ENCODE data around the gene INTS13. TPM values are rescaled to one million over a fixed set of nuclear protein-coding genes. Genes with fewer than 3 reads are reported as not detected.

The INTS13 gene
- total RNA-seq, 1 experiment from 2014 or later, result 50.5 TPM

DNA sequence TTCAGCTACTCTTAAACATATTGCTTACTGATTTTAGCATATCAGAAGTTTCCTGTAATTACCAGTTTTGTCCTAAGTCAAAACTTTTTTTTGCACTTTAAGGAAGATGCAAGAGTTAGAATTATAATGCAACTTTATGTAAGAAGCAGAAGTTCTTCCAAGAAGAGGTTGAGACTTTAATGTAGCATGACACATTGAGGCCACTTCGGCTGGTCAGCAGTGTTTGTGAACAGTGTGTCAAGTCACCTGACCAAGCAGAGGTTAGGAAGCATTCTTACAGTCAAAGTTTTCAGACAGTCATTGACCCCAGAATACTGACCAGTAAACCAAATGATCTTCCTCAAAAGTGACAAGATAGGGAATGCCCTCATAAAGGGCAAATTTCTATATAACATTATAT, 15.7 kb upstream of the INTS13 start (continued):
- TF ChIP-seq ELF1 (IDR thresholded peaks at IDR 0.05; ENCODE audit: borderline replicate concordance, low read depth) (no peak), FOSL1 (IDR thresholded peaks at IDR 0.05; ENCODE audit: low read depth) (no peak), SP1 (IDR thresholded peaks at IDR 0.05; ENCODE audit: low read depth) (no peak), ZFX (IDR thresholded peaks at IDR 0.05) (no peak), JUND (IDR thresholded peaks at IDR 0.05) (no peak)
- TF ChIP-seq, protein P1, sequence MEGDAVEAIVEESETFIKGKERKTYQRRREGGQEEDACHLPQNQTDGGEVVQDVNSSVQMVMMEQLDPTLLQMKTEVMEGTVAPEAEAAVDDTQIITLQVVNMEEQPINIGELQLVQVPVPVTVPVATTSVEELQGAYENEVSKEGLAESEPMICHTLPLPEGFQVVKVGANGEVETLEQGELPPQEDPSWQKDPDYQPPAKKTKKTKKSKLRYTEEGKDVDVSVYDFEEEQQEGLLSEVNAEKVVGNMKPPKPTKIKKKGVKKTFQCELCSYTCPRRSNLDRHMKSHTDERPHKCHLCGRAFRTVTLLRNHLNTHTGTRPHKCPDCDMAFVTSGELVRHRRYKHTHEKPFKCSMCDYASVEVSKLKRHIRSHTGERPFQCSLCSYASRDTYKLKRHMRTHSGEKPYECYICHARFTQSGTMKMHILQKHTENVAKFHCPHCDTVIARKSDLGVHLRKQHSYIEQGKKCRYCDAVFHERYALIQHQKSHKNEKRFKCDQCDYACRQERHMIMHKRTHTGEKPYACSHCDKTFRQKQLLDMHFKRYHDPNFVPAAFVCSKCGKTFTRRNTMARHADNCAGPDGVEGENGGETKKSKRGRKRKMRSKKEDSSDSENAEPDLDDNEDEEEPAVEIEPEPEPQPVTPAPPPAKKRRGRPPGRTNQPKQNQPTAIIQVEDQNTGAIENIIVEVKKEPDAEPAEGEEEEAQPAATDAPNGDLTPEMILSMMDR (IDR thresholded peaks at IDR 0.05 in 2 of 3, conservative IDR thresholded peaks at IDR 0.05 in 1 of 3; ENCODE audit: borderline replicate concordance in 1 of 3, insufficient read depth in 1 of 3, low read depth in 2 of 3, low read length in 2 of 3), result no peak

DNA sequence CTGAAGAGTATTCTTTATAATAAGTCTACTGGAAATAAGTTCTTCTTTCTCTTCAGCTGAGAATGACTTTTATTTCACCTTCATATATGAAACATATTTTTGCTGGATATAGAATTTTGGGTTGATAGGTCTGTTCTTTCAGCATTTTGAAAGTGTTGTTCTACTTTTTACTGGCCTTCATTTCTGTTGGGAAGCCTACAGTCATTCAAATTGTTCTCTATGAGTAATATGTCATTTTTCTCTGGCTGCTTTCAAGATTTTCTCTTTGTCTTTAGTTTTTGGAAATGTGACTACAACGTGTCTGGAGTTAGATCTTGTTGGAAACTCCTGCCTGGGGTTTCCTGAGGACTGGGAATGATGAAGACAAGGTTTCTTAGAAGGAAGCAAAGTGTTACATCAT, 10.5 kb upstream of the INTS13 start:
- Histone ChIP-seq H3K4me1 (ENCODE audit: control insufficient read depth in 1 of 2, insufficient read depth in 2 of 2, low read length in 2 of 2) (no peaks in the 10 kb centered on the region), H3K79me2 (ENCODE audit: insufficient read depth, low read length) (peaks cover 96% of the 10 kb centered on the region), H3K9me3 (ENCODE audit: control insufficient read depth in 1 of 2, insufficient read depth in 1 of 2, low read depth in 1 of 2, low read length in 2 of 2) (0 out of 4 replicates have a peak, but pooled peaks cover 0 to 5% of the 10 kb centered on the region in 2 experiments), H3K4me3 (replicated peaks in 1 of 2; ENCODE audit: low read depth in 1 of 2, low read length in 2 of 2) (no peak overlapping the region), H3K27me3 (ENCODE audit: insufficient read depth, low read length) (no peaks in the 10 kb centered on the region), H2AFZ (ENCODE audit: low read depth, low read length, poor library complexity, severe bottlenecking) (no peak overlapping the region), H3K9ac (ENCODE audit: low read length) (no peak overlapping the region), H3K27ac (ENCODE audit: low read depth, low read length) (no peak overlapping the region), H3K36me3 (ENCODE audit: control insufficient read depth in 1 of 2, insufficient read depth in 2 of 2, low read length in 2 of 2) (no peaks in the 10 kb centered on the region), H3K4me2 (ENCODE audit: low read length) (no peak overlapping the region), H3K9me2 (ENCODE audit: insufficient read depth) (no peaks in the 10 kb centered on the region), H4K20me1 (ENCODE audit: insufficient read depth) (peaks cover 3% of the 10 kb centered on the region; the same call in 1 of the 2 replicates)
- POLR2A ChIA-PET, result no interaction called here
- CTCF ChIA-PET, result no interaction called here
- TF ChIP-seq EZH2 (IDR thresholded peaks at IDR 0.05) (no peak), ZNF274 (IDR thresholded peaks at IDR 0.05; ENCODE audit: low read depth, low read length) (no peak), ZFX (IDR thresholded peaks at IDR 0.05) (no peak), SRF (IDR thresholded peaks at IDR 0.05; ENCODE audit: low read depth) (no peak), EGR1 (IDR thresholded peaks at IDR 0.05; ENCODE audit: low read depth) (no peak), EZH2phosphoT487 (IDR thresholded peaks at IDR 0.05; ENCODE audit: borderline replicate concordance) (no peak), POLR2AphosphoS5 (IDR thresholded peaks at IDR 0.05; ENCODE audit: low read depth, low read length) (no peak), ELF1 (IDR thresholded peaks at IDR 0.05; ENCODE audit: borderline replicate concordance, low read depth) (no peak), JUND (IDR thresholded peaks at IDR 0.05) (no peak), FOSL1 (IDR thresholded peaks at IDR 0.05; ENCODE audit: low read depth) (no peak), CBX3 (IDR thresholded peaks at IDR 0.05; ENCODE audit: low read depth) (no peak), CEBPB (IDR thresholded peaks at IDR 0.05; ENCODE audit: low read depth) (no peak)
- TF ChIP-seq, protein P1 (IDR thresholded peaks at IDR 0.05 in 2 of 3, conservative IDR thresholded peaks at IDR 0.05 in 1 of 3; ENCODE audit: borderline replicate concordance in 1 of 3, insufficient read depth in 1 of 3, low read depth in 2 of 3, low read length in 2 of 3), result no peak
- TF ChIP-seq, protein P2, sequence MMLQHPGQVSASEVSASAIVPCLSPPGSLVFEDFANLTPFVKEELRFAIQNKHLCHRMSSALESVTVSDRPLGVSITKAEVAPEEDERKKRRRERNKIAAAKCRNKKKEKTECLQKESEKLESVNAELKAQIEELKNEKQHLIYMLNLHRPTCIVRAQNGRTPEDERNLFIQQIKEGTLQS (IDR thresholded peaks at IDR 0.05), result no peak
- intact Hi-C loops (cut with micrococcal nuclease), result no loop called here
- DNase-seq (ENCODE audit: low read depth, low spot score), result no peak
- ATAC-seq, result no peak
- RAD21 ChIA-PET (ENCODE audit: low non-redundant PET in 1 of 2, low total read pairs in 2 of 2, uncharacterized antibody in 2 of 2, unreplicated experiment in 2 of 2), result no interaction called here
- BruUV-seq (replicated peaks), result no TSS peak
